Psoas muscle (tissue), 8 donors: Measurements from ENCODE around the gene RASA4. TPM values are rescaled to one million over a fixed set of nuclear protein-coding genes. Genes with fewer than 3 reads are reported as not detected.
A peak's percentile ranks its signal among the peaks of the same experiment; 100 is the strongest.
"Not testable (repeated sequence)": the region's sequence is repeated elsewhere in the genome, so short reads cannot be mapped to it uniquely, and the experiment has no call there.

Experiments
- ATAC-seq, 4 donors: fragments of 200-7000 bp; cut with Tn5 transposase; one replicate each; pipeline ENCODE4 v1.9.1; 2020; ENCODE audit warnings: moderate library complexity in 3 of 4, mild to moderate bottlenecking in 2 of 4
- DNase-seq, 2 donors: peaks; one replicate each; pipeline ENCODE4 v3.0.0-alpha.2; 2020
- H3K27ac ChIP-seq: fragments of 200-600 bp; one replicate; pipeline ENCODE4 v1.8.0; 2022
- H3K27me3 ChIP-seq, 3 donors: fragments of 200-600 bp in 1 of 3; one replicate each; pipeline versions ENCODE4 v1.6.1 to v1.8.0; 2013 to 2022; ENCODE audit warnings: low read length in 2 of 3, mild to moderate bottlenecking in 2 of 3, moderate library complexity in 1 of 3; ENCODE audit not compliant: insufficient read depth in 3 of 3
- H3K36me3 ChIP-seq, 2 donors: fragments of 200-600 bp in 1 of 2; one replicate each; pipeline versions ENCODE4 v1.6.1 to v1.8.0; 2013 to 2022; ENCODE audit warnings: low read depth in 1 of 2, mild to moderate bottlenecking in 1 of 2, moderate library complexity in 1 of 2; ENCODE audit not compliant: insufficient read depth in 1 of 2
- H3K4me1 ChIP-seq: fragments of 200-600 bp; one replicate; pipeline ENCODE4 v1.8.0; 2022
- H3K4me3 ChIP-seq: fragments of 200-600 bp; one replicate; pipeline ENCODE4 v1.8.0; 2022; ENCODE audit warnings: mild to moderate bottlenecking
- H3K9me3 ChIP-seq: fragments of 200-600 bp; one replicate; pipeline ENCODE4 v1.8.0; 2022
- WGBS, 3 donors: extraction: QIAGEN DNeasy Blood & Tissue Kit; methylation state at CpG; one replicate each; pipeline versions ENCODE4 v1.1.6 to v1.1.7; 2013; 5-methylcytosine and 5-hydroxymethylcytosine counted together
- intact Hi-C, 2 donors: fragments of 100-400 bp; cut with DNase I; formaldehyde crosslinking; loops; one replicate each; pipeline versions ENCODE4 v1.11.0 to v1.14.2; 2022
- polyA plus RNA-seq, 3 donors: library from polyadenylated mRNA; stranded (reverse); fragments of 200-250 nt; gene quantifications; one replicate each; pipeline ENCODE4 v1.2.3, GENCODE V29; 2013
- total RNA-seq, 4 donors: library from RNA; stranded (reverse); fragmentation: NEBNext Ultra II Directional in 2 of 4; extraction: Animal tissue kit (Norgen Biotek cat#: 25700) in 2 of 4; gene quantifications; one replicate each; pipeline versions ENCODE4 v1.2.1 to v1.2.4, GENCODE V29; 2021 to 2023
- donor health status: healthy with polysubstance abuse.
- donor health status: DM: no; HTN: no; CAD: no; lungs with moderate emphysema.
- donor health status: Bipolar disorder and iron deficiency.
- donor health status: healthy.
- donor health status: DM: yes; HTN: yes; CAD: no.
- donor health status: DM: no; HTN: no; CAD: no.
- donor health status: DM: no; HTN: no; CAD: no.
- donor health status: DM: yes; HTN: yes; CAD: no.

Gene RASA4
- total and polyA plus RNA-seq, 7 donors, result 83.1 to 270 (median 188) TPM

DNA sequence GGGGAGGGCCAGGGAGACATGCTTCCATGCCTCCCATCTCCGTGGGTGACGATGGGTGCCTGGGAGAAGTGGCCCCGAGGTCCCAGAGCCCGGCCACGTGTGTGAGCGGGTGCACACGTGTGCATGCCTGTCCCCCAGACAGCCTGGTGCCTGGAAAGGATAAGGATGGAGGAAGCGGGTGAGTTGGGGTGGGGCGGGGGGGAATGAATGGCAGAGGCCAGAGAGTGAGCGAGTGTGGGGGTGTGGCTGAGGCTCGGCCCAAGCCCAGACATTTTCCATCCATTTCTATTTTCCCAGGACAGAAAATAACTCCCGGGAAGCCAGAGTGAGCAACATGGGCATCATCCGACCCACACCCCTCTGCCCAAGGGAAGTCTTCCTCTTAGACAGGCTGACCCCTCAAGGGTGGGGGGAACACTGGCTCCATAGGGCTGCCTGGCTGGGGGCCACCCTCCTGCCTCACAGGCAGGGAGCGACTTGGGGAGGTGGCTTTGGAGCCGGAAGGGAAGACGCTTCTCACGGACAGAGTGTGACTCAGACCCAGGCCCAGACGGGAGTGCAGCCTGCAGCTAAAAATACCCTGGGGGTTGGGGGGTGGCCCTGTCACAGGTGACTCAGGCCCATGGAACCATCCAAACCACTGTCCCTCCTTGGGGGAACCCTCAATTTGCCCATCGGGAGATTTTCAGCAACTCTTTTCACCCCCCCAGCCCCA, 12.0 kb downstream of the RASA4 start:
- H3K36me3 ChIP-seq, DNase-seq, H3K27me3 ChIP-seq, H3K4me1 ChIP-seq, H3K4me3 ChIP-seq, H3K9me3 ChIP-seq, H3K27ac ChIP-seq, intact Hi-C loops: not testable (repeated sequence)
- ATAC-seq, result peak; percentile 76 to 79 (median 78)
- 26% methylated on average over 5 of the region's 19 CpGs; no CpG with 5 or more reads in 2 of the 3 donors for WGBS, 3 donors

DNA sequence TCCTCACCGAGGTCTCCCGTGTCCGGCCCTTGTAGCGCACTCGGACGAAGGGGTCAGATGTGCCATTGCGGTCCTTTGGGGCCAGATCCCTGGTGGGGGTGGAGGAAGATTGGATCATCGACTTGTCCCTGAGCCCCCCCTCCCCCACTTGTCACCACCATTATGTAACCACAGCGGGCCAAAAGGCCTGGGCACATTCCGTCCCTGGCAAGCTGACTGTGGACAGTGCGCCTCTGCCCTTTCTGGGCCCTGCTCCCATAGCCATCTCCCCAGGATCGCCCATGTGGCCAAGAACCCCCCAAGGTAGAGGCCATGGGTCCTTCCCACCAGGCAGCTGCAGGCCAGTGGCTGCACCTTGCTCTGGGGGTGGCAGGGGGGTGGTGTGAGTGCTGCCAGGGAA, 14.2 kb downstream of the RASA4 start:
- peak; percentile 61 to 71 (median 71) for ATAC-seq
- H3K27ac ChIP-seq, H3K4me3 ChIP-seq, intact Hi-C loops, H3K27me3 ChIP-seq, H3K9me3 ChIP-seq, DNase-seq, H3K36me3 ChIP-seq, H3K4me1 ChIP-seq: not testable (repeated sequence)
- WGBS, 3 donors, result no CpG with 5 or more reads among the region's 12 CpGs

DNA sequence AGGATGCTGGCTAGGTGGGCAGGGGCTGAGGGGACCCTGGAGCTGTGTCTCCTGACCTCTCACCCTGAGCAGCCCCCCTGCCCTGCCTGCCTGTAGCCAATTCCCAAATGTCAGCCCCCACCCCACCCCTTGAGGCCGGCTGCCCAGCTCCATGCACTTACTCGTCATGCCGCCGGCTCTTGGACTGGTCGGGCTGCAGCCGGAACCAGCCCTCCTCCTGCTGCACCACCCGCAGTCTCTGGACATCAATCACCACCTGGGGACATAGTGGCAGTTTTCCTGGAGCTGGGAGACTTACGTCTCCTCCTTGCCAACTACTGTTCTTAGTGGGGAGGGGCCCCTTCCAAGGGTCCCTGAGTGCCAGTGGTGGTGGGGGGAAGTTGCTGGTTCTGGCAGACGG, 16.9 kb downstream of the RASA4 start:
- H3K27ac ChIP-seq, intact Hi-C loops, H3K4me3 ChIP-seq, H3K9me3 ChIP-seq, H3K36me3 ChIP-seq, H3K4me1 ChIP-seq, H3K27me3 ChIP-seq, DNase-seq: not testable (repeated sequence)
- ATAC-seq, result peak; percentile 27 to 52 (median 42)
- WGBS, 3 donors, result no CpG with 5 or more reads among the region's 9 CpGs

DNA sequence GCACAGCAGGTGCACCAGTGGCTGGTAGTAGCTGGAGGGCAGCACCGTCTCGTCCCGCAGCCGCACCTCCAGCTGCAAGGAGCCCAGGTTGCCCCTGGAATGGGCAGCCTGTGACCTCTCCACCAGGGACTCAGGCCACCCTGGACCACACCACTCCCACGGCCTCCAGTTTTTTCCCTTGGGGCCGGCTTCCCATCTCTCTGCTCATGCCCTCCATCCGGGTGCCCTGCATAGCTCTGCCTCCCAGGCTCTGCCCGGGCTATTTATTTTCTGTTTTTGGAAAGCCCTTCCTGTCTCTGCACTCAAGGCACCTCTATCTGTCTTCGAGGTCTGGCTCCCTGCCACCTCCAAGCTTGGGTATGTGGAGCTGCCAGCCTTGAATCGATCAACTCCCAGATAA, 20.5 kb downstream of the RASA4 start:
- H3K4me1 ChIP-seq, H3K27ac ChIP-seq, intact Hi-C loops, DNase-seq, H3K4me3 ChIP-seq, H3K36me3 ChIP-seq, ATAC-seq, H3K27me3 ChIP-seq, H3K9me3 ChIP-seq: not testable (repeated sequence)
- 39 to 75% (median 42%) methylated on average over 4 of the region's 10 CpGs for WGBS, 3 donors

DNA sequence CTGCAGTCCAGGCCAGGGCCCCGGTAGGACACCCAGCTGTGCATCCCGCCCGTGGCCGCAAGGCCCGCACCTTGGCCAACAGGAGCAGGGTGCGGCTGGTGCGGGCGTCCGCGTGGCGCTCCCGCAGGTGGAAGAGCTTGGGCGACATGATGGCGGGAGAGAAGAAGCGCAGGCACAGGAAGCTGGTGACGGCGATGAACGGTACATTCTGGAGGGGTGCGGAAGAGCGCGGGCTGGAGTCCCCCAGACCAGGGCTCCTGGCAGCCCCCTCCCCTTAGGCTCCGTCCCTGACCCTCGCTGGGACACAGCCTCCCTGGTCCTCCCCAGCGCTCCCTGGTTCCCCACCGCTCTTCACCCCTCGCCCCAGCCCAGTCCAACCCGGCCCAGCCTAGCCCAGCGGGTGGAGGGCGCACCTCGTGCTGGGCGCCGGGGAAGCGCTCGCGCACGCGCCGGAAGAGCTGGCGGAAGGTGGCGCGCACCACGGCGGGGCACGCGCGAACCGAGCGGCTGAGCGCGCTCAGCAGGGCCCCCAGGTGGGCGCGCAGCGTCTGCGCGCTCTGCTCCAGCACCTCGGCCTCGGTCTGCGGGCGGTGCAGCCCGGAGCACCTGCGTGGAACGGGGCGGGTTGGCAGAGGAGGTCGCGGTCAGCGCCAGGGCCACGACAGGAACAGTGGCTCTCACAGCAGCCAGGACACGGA, 22.8 kb downstream of the RASA4 start:
- ATAC-seq, result peak in 1 of 4 donors; percentile 6
- H3K4me1 ChIP-seq, H3K4me3 ChIP-seq, H3K27me3 ChIP-seq, intact Hi-C loops, DNase-seq, H3K27ac ChIP-seq, H3K9me3 ChIP-seq, H3K36me3 ChIP-seq: not testable (repeated sequence)
- no CpG with 5 or more reads among the region's 68 CpGs for WGBS, 3 donors

DNA sequence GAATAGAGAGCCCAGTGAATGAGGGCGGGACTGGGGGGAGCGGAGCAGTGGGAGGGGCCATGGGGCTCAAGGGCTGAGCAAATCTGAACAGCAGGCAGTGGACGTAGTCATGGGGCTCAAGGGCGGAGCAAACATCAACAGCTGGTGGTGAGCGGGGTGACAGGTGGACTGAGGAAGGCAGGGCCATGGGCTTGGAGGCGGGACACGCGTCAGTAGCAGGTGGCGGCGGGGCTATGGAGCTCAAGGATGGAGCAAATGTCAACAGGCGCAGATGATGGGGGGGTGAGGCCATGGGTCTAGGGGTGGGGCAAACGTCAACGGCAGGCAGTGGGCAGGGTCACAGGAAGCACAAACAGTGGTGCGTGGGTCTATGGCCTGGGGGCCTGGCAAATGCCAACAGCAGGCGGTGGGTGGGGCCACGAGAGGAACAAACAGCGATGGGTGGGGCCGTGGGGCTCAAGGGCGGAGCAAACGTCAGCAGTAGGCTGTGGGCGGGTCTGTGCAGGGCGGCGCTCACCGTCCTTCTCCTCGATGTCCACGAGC, 24.0 kb downstream of the RASA4 start:
- intact Hi-C loops, H3K27me3 ChIP-seq, H3K27ac ChIP-seq, H3K36me3 ChIP-seq, H3K9me3 ChIP-seq, H3K4me3 ChIP-seq, H3K4me1 ChIP-seq: not testable (repeated sequence)
- ATAC-seq (peak; percentile 86 to 90 (median 87)), DNase-seq (peak; percentile 70 to 82)
- 15 to 25% (median 22%) methylated on average over 6 of the region's 26 CpGs for WGBS, 3 donors

DNA sequence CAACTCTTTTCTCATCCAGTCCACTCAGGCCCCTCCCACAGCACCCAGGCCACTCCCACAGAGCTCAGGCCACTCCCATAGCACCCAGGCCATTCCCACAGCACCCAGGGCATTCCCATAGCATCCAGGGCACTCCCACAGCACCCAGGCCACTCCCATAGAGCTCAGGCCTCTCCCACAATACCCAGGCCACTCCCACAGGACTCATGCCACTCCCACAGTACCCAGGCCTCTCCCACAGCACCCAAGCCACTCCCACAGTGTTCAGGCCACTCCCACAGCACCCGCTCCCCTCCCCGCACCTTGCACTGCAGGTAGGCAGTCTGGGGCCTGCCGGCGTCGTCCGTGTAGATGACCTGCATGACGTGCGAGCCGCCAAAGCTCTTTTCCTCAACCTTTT, 26.7 kb downstream of the RASA4 start:
- H3K4me1 ChIP-seq, H3K27ac ChIP-seq, DNase-seq, H3K9me3 ChIP-seq, H3K4me3 ChIP-seq, intact Hi-C loops, H3K27me3 ChIP-seq, H3K36me3 ChIP-seq: not testable (repeated sequence)
- no CpG with 5 or more reads among the region's 9 CpGs for WGBS, 3 donors
- ATAC-seq, result peak; percentile 9 to 57 (median 54)

DNA sequence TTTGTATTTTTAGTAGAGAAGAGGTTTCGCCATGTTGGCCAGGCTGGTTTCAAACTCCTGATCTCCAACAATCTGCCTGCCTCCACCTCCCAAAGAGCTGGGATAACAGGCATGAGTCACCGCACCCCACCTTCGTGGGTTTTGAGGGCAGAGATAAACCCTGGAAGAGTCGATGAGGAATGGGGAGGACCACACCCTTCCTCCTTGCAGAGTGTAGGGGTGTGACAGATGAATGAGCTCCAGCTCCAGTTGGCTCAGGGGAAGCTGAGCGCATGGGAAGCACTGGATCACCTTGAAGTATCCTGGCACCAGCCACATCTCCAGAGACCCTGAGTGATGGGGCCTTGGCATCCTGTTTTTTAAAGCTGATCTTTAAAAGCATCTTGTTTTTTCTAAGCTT, 33.1 kb downstream of the RASA4 start:
- H3K4me1 ChIP-seq, DNase-seq, intact Hi-C loops, H3K27ac ChIP-seq, ATAC-seq, H3K4me3 ChIP-seq, H3K9me3 ChIP-seq, H3K27me3 ChIP-seq, H3K36me3 ChIP-seq: not testable (repeated sequence)
- no CpG with 5 or more reads among the region's 5 CpGs for WGBS, 3 donors

DNA sequence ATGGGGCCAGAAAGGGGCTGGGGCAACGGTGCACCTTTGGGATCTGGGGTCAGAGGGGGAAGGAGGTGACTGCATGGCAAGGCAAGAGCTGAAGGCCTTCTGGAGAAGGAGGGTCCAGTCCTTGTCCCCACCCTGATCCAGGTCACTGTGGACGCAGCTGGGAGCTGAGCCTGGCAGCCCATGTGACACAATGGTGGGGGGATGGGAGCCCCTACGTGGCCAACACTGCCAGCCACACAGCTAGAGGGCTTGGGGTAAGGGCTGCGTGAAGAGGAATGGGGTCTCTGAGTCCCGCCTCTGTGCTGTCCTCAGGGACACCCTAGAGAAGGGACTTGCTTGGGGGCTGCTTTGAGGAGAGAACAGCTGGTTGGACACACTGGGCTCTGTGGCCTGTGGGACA, 34.8 kb downstream of the RASA4 start:
- H3K36me3 ChIP-seq, H3K27me3 ChIP-seq, intact Hi-C loops, H3K9me3 ChIP-seq, H3K27ac ChIP-seq, H3K4me1 ChIP-seq, H3K4me3 ChIP-seq, DNase-seq: not testable (repeated sequence)
- ATAC-seq, result peak; percentile 34 to 62 (median 45)
- no CpG with 5 or more reads among the region's 5 CpGs for WGBS, 3 donors

DNA sequence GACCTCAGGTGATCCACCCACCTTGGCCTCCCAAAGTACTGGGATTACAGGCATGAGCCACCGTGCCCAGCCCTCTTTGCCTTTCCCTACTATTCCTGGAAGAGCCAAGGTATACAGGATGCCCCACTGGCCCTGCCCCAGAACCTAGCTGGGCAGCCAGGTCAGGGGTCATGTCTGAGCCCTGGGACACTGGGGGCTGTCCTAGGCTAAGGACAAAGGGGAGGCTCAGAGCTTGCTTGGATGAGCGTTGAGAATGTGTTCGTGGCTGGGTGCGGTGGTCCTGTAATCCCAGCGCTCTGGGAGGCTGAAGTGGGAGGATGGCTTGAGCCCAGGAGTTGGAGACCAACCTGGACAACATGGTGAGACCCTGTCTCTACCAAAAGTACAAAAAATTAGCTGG, 38.1 kb downstream of the RASA4 start:
- H3K4me3 ChIP-seq, H3K27me3 ChIP-seq, H3K36me3 ChIP-seq, H3K27ac ChIP-seq, H3K4me1 ChIP-seq, ATAC-seq, intact Hi-C loops, H3K9me3 ChIP-seq: not testable (repeated sequence)
- 72 to 78% (median 77%) methylated on average over 5 of the region's 5 CpGs for WGBS, 3 donors
- DNase-seq, result peak in 1 of 2 donors; percentile 4
